Uterus (tissue), 2 donors: ENCODE data around the gene CDKN3.

ENCODE experiments used
- CTCF ChIP-seq, 4 experiments: fragments of 200-600 bp in 2 of 4; fragments of 450-650 bp in 2 of 4; sonication (generic) in 2 of 4; IDR thresholded peaks; one replicate each; pipeline ENCODE4 v1.5.1; 2016 to 2019; ENCODE audit warnings: antibody characterized with exemption in 4 of 4, mild to moderate bottlenecking in 2 of 4, moderate library complexity in 1 of 4
- POLR2A ChIP-seq, 2 donors: fragments of 450-650 bp; IDR thresholded peaks; one replicate each; pipeline ENCODE4 v1.6.1; 2016; ENCODE audit warnings: antibody characterized with exemption in 2 of 2, mild to moderate bottlenecking in 1 of 2, moderate library complexity in 1 of 2

GRCh38 chr14:54451961-54452360 lies 55.2 kb downstream of the CDKN3 start:
- TF ChIP-seq CTCF (IDR thresholded peaks at IDR 0.05) (no peak), POLR2A (IDR thresholded peaks at IDR 0.05) (no peak)
